Endothelial cell of umbilical vein (primary cell): ENCODE data around the gene GDI2.
"Not testable (repeated sequence)": the region's sequence is repeated elsewhere in the genome, so short reads cannot be mapped to it uniquely, and the experiment has no call there.

ENCODE experiments used
- CTCF ChIP-seq, 2 donors: IDR thresholded peaks; 1 replicate in 1 of 2; 2 replicates in 1 of 2; pipeline ENCODE4 v1.5.1; 2011; ENCODE audit warnings: low read length in 2 of 2, mild to moderate bottlenecking in 2 of 2, moderate library complexity in 2 of 2, control low read depth in 1 of 2, inconsistent platforms in 1 of 2, low read depth in 1 of 2; ENCODE audit not compliant: insufficient read depth in 1 of 2; ENCODE audit errors: extremely low read depth in 1 of 2
- MAX ChIP-seq: IDR thresholded peaks from 2 replicates; pipeline ENCODE4 v1.6.1; 2011; ENCODE audit not compliant: insufficient read depth, insufficient read length
- POLR2AphosphoS5 ChIP-seq: IDR thresholded peaks from 2 replicates; pipeline ENCODE4 v1.6.1; 2012; ENCODE audit warnings: low read depth, mild to moderate bottlenecking, control low read depth, low read length, moderate library complexity; ENCODE audit not compliant: insufficient read depth

DNA sequence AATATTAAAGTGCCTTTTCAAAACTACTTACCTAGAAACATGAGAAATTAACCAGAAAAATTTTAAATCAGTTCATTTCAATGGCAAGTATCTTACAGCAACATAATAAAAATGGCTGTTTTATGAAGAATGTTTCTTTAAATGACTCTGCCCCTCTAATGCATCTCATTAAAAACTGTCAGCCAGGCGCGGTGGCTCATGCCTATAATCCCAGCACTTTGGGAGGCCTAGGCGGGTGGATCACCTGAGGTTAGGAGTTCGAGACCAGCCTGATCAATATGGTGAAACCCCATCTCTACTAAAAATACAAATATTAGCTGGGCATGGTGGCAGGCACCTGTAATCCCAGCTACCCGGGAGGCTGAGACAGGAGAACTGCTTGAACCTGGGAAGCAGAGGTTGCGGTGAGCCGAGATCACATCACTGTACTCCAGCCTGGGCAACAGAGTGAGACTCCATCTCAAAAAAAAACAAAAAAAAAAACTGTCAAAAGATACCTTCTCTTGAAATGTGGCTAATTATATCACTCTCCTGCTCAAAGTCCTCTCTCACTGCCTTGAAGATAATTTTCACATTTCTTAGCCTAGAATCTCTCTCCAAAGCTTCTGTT lies 4.3 kb downstream of the GDI2 start:
- TF ChIP-seq CTCF (IDR thresholded peaks at IDR 0.05; ENCODE audit: extremely low read depth in 1 of 2, insufficient read depth in 1 of 2, low read depth in 1 of 2, low read length in 2 of 2); POLR2AphosphoS5; MAX: not testable (repeated sequence)
